Neural progenitor cell (in vitro differentiated cells): ENCODE measurements around the gene TBXAS1. TPM values are rescaled to one million over a fixed set of nuclear protein-coding genes. Genes with fewer than 3 reads are reported as not detected.
A peak's percentile ranks its signal among the peaks of the same experiment; 100 is the strongest.

ENCODE experiments used
- DNase-seq: peaks from one replicate; pipeline ENCODE4 v3.0.0-alpha.2; 2016; ENCODE audit warnings: low spot score
- H2AFZ ChIP-seq: fragments of 200-600 bp; sonication (generic); replicated peaks from 2 replicates; pipeline ENCODE4 v1.6.1; 2016; ENCODE audit warnings: antibody characterized with exemption
- H3F3A ChIP-seq: fragments of 200-600 bp; sonication (generic); 2 replicates; pipeline ENCODE4 v1.6.1; 2016; ENCODE audit warnings: antibody characterized with exemption, low read depth
- H3K27ac ChIP-seq: fragments of 200-600 bp; sonication (generic); 2 replicates; pipeline ENCODE4 v1.5.1; 2016; ENCODE audit warnings: mild to moderate bottlenecking
- H3K27me3 ChIP-seq: fragments of 200-600 bp; sonication (generic); 2 replicates; pipeline ENCODE4 v1.6.1; 2016; ENCODE audit warnings: mild to moderate bottlenecking, moderate library complexity
- H3K36me3 ChIP-seq: fragments of 200-600 bp; sonication (generic); 2 replicates; pipeline ENCODE4 v1.5.1; 2016
- H3K4me1 ChIP-seq: fragments of 200-600 bp; sonication (generic); 2 replicates; pipeline ENCODE4 v1.6.1; 2016; ENCODE audit warnings: mixed run types
- H3K4me2 ChIP-seq: fragments of 200-600 bp; sonication (generic); 2 replicates; pipeline ENCODE4 v1.6.1; 2016
- H3K4me3 ChIP-seq: fragments of 200-600 bp; sonication (generic); 2 replicates; pipeline ENCODE4 v1.5.1; 2016
- H3K79me2 ChIP-seq: fragments of 200-600 bp; sonication (generic); 2 replicates; pipeline ENCODE4 v1.6.1; 2016; ENCODE audit warnings: low read depth
- H3K9ac ChIP-seq: fragments of 200-600 bp; sonication (generic); 2 replicates; pipeline ENCODE4 v1.6.1; 2016
- H3K9me3 ChIP-seq: fragments of 200-600 bp; sonication (generic); 2 replicates; pipeline ENCODE4 v1.5.1; 2016; ENCODE audit warnings: low read depth
- H4K20me1 ChIP-seq: fragments of 200-600 bp; sonication (generic); 2 replicates; pipeline ENCODE4 v1.6.1; 2016; ENCODE audit warnings: low read depth
- H3K27ac Mint-ChIP-seq: 3 replicates; pipeline ENCODE4 v1.8.0; 2021; ENCODE audit warnings: mixed read lengths
- H3K27me3 Mint-ChIP-seq: 2 replicates; pipeline ENCODE4 v1.8.0; 2022; ENCODE audit warnings: low read depth, mild to moderate bottlenecking, inconsistent platforms, moderate library complexity, mixed read lengths; ENCODE audit not compliant: insufficient read depth
- H3K36me3 Mint-ChIP-seq: 3 replicates; pipeline ENCODE4 v1.8.0; 2021; ENCODE audit warnings: mixed read lengths
- H3K4me1 Mint-ChIP-seq: 3 replicates; pipeline ENCODE4 v1.8.0; 2021; ENCODE audit warnings: mixed read lengths
- H3K4me3 Mint-ChIP-seq: 3 replicates; pipeline ENCODE4 v1.8.0; 2021; ENCODE audit warnings: mild to moderate bottlenecking, moderate library complexity, mixed read lengths
- H3K9me3 Mint-ChIP-seq: 3 replicates; pipeline ENCODE4 v1.8.0; 2020; ENCODE audit warnings: mixed read lengths
- EZH2 ChIP-seq: fragments of 200-600 bp; sonication (generic); IDR thresholded peaks from 2 replicates; pipeline ENCODE4 v1.6.1; 2017; ENCODE audit warnings: antibody characterized with exemption, mild to moderate bottlenecking, moderate library complexity
- EZH2phosphoT487 ChIP-seq: fragments of 200-600 bp; sonication (generic); IDR thresholded peaks from 2 replicates; pipeline ENCODE4 v1.6.1; 2017; ENCODE audit warnings: antibody characterized with exemption
- total RNA-seq: library from RNA; depleted of rRNA; stranded (reverse); fragments of >200 nt; gene quantifications from 2 replicates; pipeline ENCODE4 v1.2.3, GENCODE V29; 2015; ENCODE audit warnings: low replicate concordance
- TF ChIP-seq, protein P1 (sequence below): fragments of 200-600 bp; sonication (generic); IDR thresholded peaks from 2 replicates; pipeline ENCODE4 v1.5.1; 2017; ENCODE audit warnings: antibody characterized with exemption, mild to moderate bottlenecking

The TBXAS1 gene
- total RNA-seq, 1 donor from 2014 or later: not detected

DNA sequence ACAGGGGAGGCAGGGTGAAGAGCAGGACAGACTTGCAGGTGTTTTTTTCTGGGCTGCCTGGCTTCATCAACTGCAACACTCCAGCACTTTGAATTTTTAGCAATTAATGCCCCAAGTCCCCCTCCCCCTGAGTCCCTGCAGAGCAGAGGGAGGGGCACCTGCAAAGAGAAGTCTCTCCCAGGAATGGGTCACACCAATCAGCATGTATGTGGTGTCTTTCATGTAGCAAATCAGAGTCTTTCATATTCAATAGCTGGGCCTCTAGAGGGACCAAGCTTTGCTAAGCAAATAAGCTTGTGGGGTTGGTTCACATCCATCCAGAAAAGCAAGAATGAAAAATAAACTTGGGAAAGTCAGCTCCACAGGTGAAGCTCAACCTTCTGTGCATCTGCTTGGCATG, 143.0 kb downstream of the TBXAS1 start:
- peaks cover 63% of the 10 kb centered on the region for H3K4me1 Mint-ChIP-seq
- no peak overlapping the region for H3K4me3 Mint-ChIP-seq
- H3K4me3 ChIP-seq: no peak overlapping the region
- no peak for TF ChIP-seq EZH2phosphoT487
- no peak for TF ChIP-seq EZH2
- no peak for DNase-seq
- no peaks in the 10 kb centered on the region for H3K27me3 Mint-ChIP-seq
- peaks cover 67% of the 10 kb centered on the region for H3K4me1 ChIP-seq
- peaks cover 46% of the 10 kb centered on the region for H3F3A ChIP-seq
- no peaks in the 10 kb centered on the region for H3K36me3 ChIP-seq
- H4K20me1 ChIP-seq: no peaks in the 10 kb centered on the region
- H3K27me3 ChIP-seq: no peaks in the 10 kb centered on the region
- H3K36me3 Mint-ChIP-seq: no peaks in the 10 kb centered on the region
- no peak overlapping the region for H3K9ac ChIP-seq
- H2AFZ ChIP-seq: no peak overlapping the region
- no peak overlapping the region for H3K27ac ChIP-seq
- H3K27ac Mint-ChIP-seq: peak overlapping the region; percentile 40
- H3K4me2 ChIP-seq: peak overlapping the region; percentile 1
- no peaks in the 10 kb centered on the region for H3K9me3 ChIP-seq
- H3K9me3 Mint-ChIP-seq: no peaks in the 10 kb centered on the region
- no peaks in the 10 kb centered on the region for H3K79me2 ChIP-seq

DNA sequence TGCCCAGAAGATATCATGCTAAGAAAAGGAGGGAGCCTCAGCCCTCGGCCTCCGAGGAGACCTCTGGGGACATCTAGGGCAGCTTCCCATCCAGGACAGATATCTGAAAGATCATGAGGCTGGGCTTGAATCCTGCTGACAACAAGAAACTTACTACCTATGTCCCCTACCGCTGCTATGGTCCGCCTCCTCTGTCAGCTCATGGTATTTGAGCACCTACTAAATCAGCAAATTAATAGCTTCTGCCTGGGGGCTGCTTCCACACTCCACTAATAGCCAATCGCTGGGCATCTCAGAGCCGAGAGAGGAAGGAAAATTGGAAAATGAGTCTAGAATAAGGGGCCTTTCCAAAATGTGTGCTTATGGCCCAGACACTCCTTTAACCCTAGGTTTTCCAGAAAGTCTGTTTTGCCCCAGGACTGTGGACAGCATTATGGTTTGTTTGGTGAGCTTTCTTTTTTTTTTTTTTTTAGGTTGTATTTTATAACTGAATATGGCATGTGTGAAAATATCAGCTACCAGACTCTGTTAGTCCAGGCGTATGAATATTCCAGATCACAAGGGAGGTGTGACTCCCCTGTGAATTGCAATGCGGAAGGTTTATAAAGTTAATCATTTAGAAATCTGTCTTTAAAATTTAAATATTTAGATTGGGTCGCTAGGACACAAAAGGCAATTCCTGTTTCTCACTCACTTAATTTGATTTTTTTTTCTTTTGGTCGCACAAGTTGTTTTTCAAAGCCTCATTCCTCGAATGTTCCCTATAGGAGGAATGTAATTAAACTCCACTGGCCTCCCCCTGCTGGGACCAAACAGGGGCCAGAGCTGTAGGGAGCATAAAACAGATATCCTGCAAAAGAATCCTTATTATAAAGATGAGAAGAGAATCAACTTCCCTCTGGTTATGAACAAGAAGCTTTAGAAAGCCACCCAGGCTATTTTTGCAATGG, 144.3 kb downstream of the TBXAS1 start:
- no peaks in the 10 kb centered on the region for H3K27me3 Mint-ChIP-seq
- H3K27ac ChIP-seq: no peak overlapping the region
- no peak overlapping the region for H3K4me3 Mint-ChIP-seq
- H3K36me3 ChIP-seq: no peaks in the 10 kb centered on the region
- H2AFZ ChIP-seq: no peak overlapping the region
- TF ChIP-seq EZH2: no peak
- H3F3A ChIP-seq: peaks cover 46% of the 10 kb centered on the region
- peaks cover 63% of the 10 kb centered on the region for H3K4me1 Mint-ChIP-seq
- H3K4me3 ChIP-seq: no peak overlapping the region
- H3K4me1 ChIP-seq: peaks cover 66% of the 10 kb centered on the region
- H3K9me3 ChIP-seq: no peaks in the 10 kb centered on the region
- no peaks in the 10 kb centered on the region for H3K36me3 Mint-ChIP-seq
- H3K9ac ChIP-seq: no peak overlapping the region
- no peaks in the 10 kb centered on the region for H3K27me3 ChIP-seq
- H4K20me1 ChIP-seq: no peaks in the 10 kb centered on the region
- no peak for DNase-seq
- H3K9me3 Mint-ChIP-seq: no peaks in the 10 kb centered on the region
- H3K4me2 ChIP-seq: peak overlapping the region; percentile 36
- H3K27ac Mint-ChIP-seq: peak overlapping the region; percentile 74
- no peaks in the 10 kb centered on the region for H3K79me2 ChIP-seq

DNA sequence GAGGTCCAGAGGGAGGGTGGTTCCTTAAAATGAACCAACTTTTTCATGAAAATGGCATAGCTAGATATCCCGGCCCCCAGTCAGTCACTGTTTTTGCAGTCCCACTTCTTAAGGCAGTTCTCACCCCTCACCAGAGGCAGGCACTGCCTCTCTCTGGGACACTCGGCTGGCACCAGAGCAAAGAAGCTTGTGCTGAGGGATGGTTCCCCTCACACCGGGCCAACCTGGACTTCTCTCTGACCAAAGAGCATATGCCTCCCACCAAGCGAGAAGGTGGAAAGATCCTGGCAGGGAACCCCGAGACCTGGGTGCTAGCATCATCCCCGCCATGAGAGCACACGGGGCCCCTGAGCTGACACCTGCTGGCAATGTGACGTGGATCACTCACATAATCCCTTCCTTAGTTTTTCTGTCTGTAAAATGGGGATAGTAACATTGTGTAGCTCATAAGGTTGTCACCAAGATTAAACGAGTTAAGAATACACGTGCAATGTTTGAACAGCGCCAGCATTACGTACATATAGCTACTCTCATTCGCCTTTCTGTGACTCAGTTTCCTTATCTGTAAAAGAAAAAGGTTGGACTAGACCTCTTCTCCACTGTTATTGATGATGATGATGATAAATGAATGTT, 145.2 kb downstream of the TBXAS1 start:
- no peak overlapping the region for H2AFZ ChIP-seq
- no peaks in the 10 kb centered on the region for H3K27me3 ChIP-seq
- H3F3A ChIP-seq: peaks cover 46% of the 10 kb centered on the region
- H3K4me3 ChIP-seq: no peak overlapping the region
- Mint-ChIP-seq H3K36me3 (no peaks in the 10 kb centered on the region), H3K4me3 (no peak overlapping the region), H3K9me3 (no peaks in the 10 kb centered on the region), H3K27ac (no peak overlapping the region), H3K4me1 (peaks cover 56% of the 10 kb centered on the region), H3K27me3 (peaks cover 2% of the 10 kb centered on the region)
- no peaks in the 10 kb centered on the region for H4K20me1 ChIP-seq
- H3K27ac ChIP-seq: no peak overlapping the region
- no peaks in the 10 kb centered on the region for H3K9me3 ChIP-seq
- DNase-seq: no peak
- H3K9ac ChIP-seq: no peak overlapping the region
- peaks cover 61% of the 10 kb centered on the region for H3K4me1 ChIP-seq
- no peaks in the 10 kb centered on the region for H3K79me2 ChIP-seq
- H3K36me3 ChIP-seq: no peaks in the 10 kb centered on the region
- H3K4me2 ChIP-seq: peak overlapping the region; percentile 36
- TF ChIP-seq EZH2phosphoT487 (no peak), EZH2 (no peak)
- TF ChIP-seq, protein P1, sequence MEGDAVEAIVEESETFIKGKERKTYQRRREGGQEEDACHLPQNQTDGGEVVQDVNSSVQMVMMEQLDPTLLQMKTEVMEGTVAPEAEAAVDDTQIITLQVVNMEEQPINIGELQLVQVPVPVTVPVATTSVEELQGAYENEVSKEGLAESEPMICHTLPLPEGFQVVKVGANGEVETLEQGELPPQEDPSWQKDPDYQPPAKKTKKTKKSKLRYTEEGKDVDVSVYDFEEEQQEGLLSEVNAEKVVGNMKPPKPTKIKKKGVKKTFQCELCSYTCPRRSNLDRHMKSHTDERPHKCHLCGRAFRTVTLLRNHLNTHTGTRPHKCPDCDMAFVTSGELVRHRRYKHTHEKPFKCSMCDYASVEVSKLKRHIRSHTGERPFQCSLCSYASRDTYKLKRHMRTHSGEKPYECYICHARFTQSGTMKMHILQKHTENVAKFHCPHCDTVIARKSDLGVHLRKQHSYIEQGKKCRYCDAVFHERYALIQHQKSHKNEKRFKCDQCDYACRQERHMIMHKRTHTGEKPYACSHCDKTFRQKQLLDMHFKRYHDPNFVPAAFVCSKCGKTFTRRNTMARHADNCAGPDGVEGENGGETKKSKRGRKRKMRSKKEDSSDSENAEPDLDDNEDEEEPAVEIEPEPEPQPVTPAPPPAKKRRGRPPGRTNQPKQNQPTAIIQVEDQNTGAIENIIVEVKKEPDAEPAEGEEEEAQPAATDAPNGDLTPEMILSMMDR: no peak

DNA sequence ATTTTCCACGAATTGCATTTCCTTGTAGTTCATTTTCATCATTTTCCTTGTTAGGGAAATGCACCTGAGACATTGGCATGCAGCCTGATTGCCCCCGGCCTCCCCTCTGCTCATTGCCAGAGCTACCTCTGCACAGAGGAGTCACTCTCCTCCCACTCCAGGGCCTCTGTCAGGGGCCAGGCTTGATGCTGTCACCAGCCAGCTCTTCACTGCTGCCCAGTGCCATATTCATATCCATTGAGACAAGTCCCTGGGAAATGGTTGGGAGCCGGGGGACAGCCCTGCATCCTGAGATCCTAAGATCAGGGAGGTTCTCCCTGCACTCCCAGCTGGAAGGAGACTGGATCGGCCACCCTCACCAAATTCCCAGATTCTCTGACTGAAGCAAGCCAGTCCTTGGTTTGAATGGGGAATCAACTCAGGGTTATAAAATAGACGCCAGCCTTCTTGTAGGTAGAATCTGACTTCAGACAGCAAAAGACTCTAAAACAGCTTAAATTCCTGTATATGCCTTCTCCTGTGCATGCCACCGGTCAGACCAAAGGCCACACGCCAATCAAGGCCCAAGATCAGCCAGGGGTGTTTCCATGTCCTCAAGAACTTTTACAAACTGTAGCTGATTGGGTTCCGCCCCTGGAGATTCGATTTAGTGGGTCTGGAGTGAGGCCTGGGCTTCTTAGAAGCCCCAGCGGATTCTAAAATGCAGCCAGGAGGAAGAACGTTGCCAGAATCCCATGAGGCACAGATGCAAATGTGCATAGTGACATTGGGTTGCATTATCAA, 147.2 kb downstream of the TBXAS1 start:
- H3K9me3 Mint-ChIP-seq: no peaks in the 10 kb centered on the region

More for the DNA sequence above, 147.2 kb downstream of the TBXAS1 start:
- peaks cover 54% of the 10 kb centered on the region for H3K4me1 ChIP-seq
- no peak overlapping the region for H3K4me3 ChIP-seq
- peaks cover 2% of the 10 kb centered on the region for H3K27me3 Mint-ChIP-seq
- peaks cover 42% of the 10 kb centered on the region for H3F3A ChIP-seq
- H3K27me3 ChIP-seq: no peaks in the 10 kb centered on the region
- DNase-seq: no peak
- no peaks in the 10 kb centered on the region for H4K20me1 ChIP-seq
- TF ChIP-seq EZH2: no peak
- no peak for TF ChIP-seq EZH2phosphoT487
- TF ChIP-seq, protein P1: no peak
- peak overlapping the region; percentile 11 for H3K4me3 Mint-ChIP-seq
- no peak overlapping the region for H3K27ac Mint-ChIP-seq
- no peak overlapping the region for H3K27ac ChIP-seq
- no peak overlapping the region for H3K4me2 ChIP-seq
- H3K4me1 Mint-ChIP-seq: peaks cover 55% of the 10 kb centered on the region
- no peak overlapping the region for H3K9ac ChIP-seq
- H3K36me3 Mint-ChIP-seq: no peaks in the 10 kb centered on the region
- H3K9me3 ChIP-seq: no peaks in the 10 kb centered on the region
- no peaks in the 10 kb centered on the region for H3K36me3 ChIP-seq
- H2AFZ ChIP-seq: peak overlapping the region; percentile 52
- H3K79me2 ChIP-seq: no peaks in the 10 kb centered on the region
